ENCODE measurements around the gene PRX.
A peak's percentile ranks its signal among the peaks of the same experiment; 100 is the strongest.

The PRX gene

GRCh38 chr19:40420766-40421765 lies 7.9 kb upstream of the PRX start:
- peaks cover 7% of the 10 kb centered on the region for H3K27me3 Mint-ChIP-seq (ENCODE audit: low read depth, poor library complexity)
- peak overlapping the region; percentile 90 for H3K27ac Mint-ChIP-seq
- H3K4me1 Mint-ChIP-seq: peaks cover 54% of the 10 kb centered on the region
- H3K4me3 Mint-ChIP-seq: peak overlapping the region; percentile 79
- peak; percentile 90 for DNase-seq
- peak; percentile 93 for TF ChIP-seq CTCF (IDR thresholded peaks at IDR 0.05)
- no peaks in the 10 kb centered on the region for H3K9me3 Mint-ChIP-seq
- peaks cover 4% of the 10 kb centered on the region for H3K36me3 Mint-ChIP-seq (ENCODE audit: low read depth)

GRCh38 chr19:40420451-40420765 lies 7.2 kb upstream of the PRX start:
- no peak for DNase-seq
- no peak for TF ChIP-seq CTCF (IDR thresholded peaks at IDR 0.05)
- peak overlapping the region; percentile 64 for H3K27ac Mint-ChIP-seq
- H3K4me3 Mint-ChIP-seq: peak overlapping the region; percentile 79
- H3K36me3 Mint-ChIP-seq (ENCODE audit: low read depth): peaks cover 4% of the 10 kb centered on the region
- H3K9me3 Mint-ChIP-seq: no peaks in the 10 kb centered on the region
- H3K27me3 Mint-ChIP-seq (ENCODE audit: low read depth, poor library complexity): peaks cover 3% of the 10 kb centered on the region
- H3K4me1 Mint-ChIP-seq: peaks cover 58% of the 10 kb centered on the region

GRCh38 chr19:40419780-40420179 lies 6.6 kb upstream of the PRX start:
- Mint-ChIP-seq H3K9me3 (no peaks in the 10 kb centered on the region), H3K4me3 (peak overlapping the region; percentile 71), H3K27me3 (ENCODE audit: low read depth, poor library complexity) (peaks cover 3% of the 10 kb centered on the region), H3K4me1 (peaks cover 60% of the 10 kb centered on the region), H3K36me3 (ENCODE audit: low read depth) (peaks cover 4% of the 10 kb centered on the region), H3K27ac (no peak overlapping the region)
- TF ChIP-seq CTCF (IDR thresholded peaks at IDR 0.05): no peak
- no peak for DNase-seq

- Mint-ChIP-seq H3K4me3 (peak overlapping the region; percentile 56), H3K9me3 (no peaks in the 10 kb centered on the region)
These were observed 6.0 kb upstream of the PRX start for GRCh38 chr19:40419066-40419612.

GRCh38 chr19:40418040-40418439 lies 4.9 kb upstream of the PRX start:
- Mint-ChIP-seq H3K27me3 (ENCODE audit: low read depth, poor library complexity) (peaks cover 3% of the 10 kb centered on the region), H3K36me3 (ENCODE audit: low read depth) (peaks cover 4% of the 10 kb centered on the region), H3K4me1 (peaks cover 60% of the 10 kb centered on the region), H3K27ac (peak overlapping the region; percentile 84), H3K9me3 (no peaks in the 10 kb centered on the region), H3K4me3 (peak overlapping the region; percentile 18)
- no peak for TF ChIP-seq CTCF (IDR thresholded peaks at IDR 0.05)
- no peak for DNase-seq

More at GRCh38 chr19:40419066-40419612, 6.0 kb upstream of the PRX start:
- H3K4me1 Mint-ChIP-seq: peaks cover 54% of the 10 kb centered on the region
- no peak for TF ChIP-seq CTCF (IDR thresholded peaks at IDR 0.05)
- peak overlapping the region; percentile 88 for H3K27ac Mint-ChIP-seq
- peaks cover 3% of the 10 kb centered on the region for H3K27me3 Mint-ChIP-seq (ENCODE audit: low read depth, poor library complexity)
- peaks cover 4% of the 10 kb centered on the region for H3K36me3 Mint-ChIP-seq (ENCODE audit: low read depth)
- DNase-seq: no peak

Data from nephron progenitor cell (in vitro differentiated cells).